Cardiac muscle cell (in vitro differentiated cells and primary cell): ENCODE measurements around the gene UNC5B. TPM values are rescaled to one million over a fixed set of nuclear protein-coding genes. Genes with fewer than 3 reads are reported as not detected.

Experiments used
- DNase-seq, 2 donors: peaks; one replicate each; pipeline versions ENCODE4 v3.0.0 to v3.0.0-alpha.2; 2010 to 2017; ENCODE audit warnings: low read depth in 1 of 2, low spot score in 1 of 2
- H3K27ac ChIP-seq: fragments of 200-600 bp; sonication (generic); 2 replicates; pipeline ENCODE4 v1.5.1; 2016
- H3K27me3 ChIP-seq: fragments of 200-600 bp; sonication (generic); 2 replicates; pipeline ENCODE4 v1.6.0; 2016; ENCODE audit warnings: control low read depth
- H3K36me3 ChIP-seq: fragments of 200-600 bp; sonication (generic); 2 replicates; pipeline ENCODE4 v1.5.1; 2016; ENCODE audit warnings: control low read depth
- H3K4me1 ChIP-seq: fragments of 200-600 bp; sonication (generic); 2 replicates; pipeline ENCODE4 v1.8.1; 2017; ENCODE audit warnings: low read depth, mild to moderate bottlenecking, mixed run types
- H3K4me3 ChIP-seq: fragments of 200-600 bp; sonication (generic); 2 replicates; pipeline ENCODE4 v1.5.1; 2016; ENCODE audit warnings: mild to moderate bottlenecking
- H3K9me3 ChIP-seq: fragments of 200-600 bp; sonication (generic); 2 replicates; pipeline ENCODE4 v1.5.1; 2017; ENCODE audit warnings: low read depth, mild to moderate bottlenecking, control low read depth
- polyA plus RNA-seq: library from polyadenylated mRNA; unstranded; fragments of >200 nt; fragmentation: Nextera tagmentation; extraction: Ambion mirVana; gene quantifications from 2 replicates; pipeline ENCODE4 v1.2.1, GENCODE V29; 2016
- total RNA-seq: library from RNA; depleted of rRNA; stranded (reverse); fragments of >200 nt; gene quantifications from 2 replicates; pipeline ENCODE4 v1.2.3, GENCODE V29; 2016
- TF ChIP-seq, protein P1 (sequence below): IDR thresholded peaks from 2 replicates; pipeline ENCODE4 v1.5.1; 2012; ENCODE audit warnings: low read depth, mild to moderate bottlenecking, low read length

Gene UNC5B
- total and polyA plus RNA-seq, 2 experiments from 2014 or later = 73.3 to 172 TPM

DNA sequence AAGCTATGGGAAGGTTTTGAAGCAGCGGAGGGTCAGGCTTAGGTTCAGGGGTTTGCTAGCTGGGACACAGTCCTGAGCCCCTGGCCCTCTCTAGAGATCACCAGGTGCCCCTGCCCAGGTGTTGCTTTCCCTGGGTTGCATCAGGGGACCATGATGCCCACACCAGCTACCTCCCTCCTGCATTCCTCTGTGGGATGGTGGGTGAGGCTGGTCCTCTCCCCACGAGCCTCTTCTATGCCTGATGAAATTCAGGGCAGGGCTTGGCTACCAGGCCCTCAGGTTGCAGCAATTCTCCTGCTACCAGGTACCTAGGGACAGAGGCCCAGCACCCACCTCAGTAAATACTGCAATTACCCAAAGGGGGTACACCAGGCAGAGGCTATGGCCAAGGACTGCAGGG is 95.9 kb downstream of the UNC5B start:
- H3K4me1 ChIP-seq = peaks cover 13% of the 10 kb centered on the region
- H3K9me3 ChIP-seq = no peaks in the 10 kb centered on the region
- no peaks in the 10 kb centered on the region for H3K27me3 ChIP-seq
- peak overlapping the region; percentile 82 for H3K27ac ChIP-seq
- H3K36me3 ChIP-seq = no peaks in the 10 kb centered on the region
- DNase-seq = no peak
- TF ChIP-seq, protein P1, sequence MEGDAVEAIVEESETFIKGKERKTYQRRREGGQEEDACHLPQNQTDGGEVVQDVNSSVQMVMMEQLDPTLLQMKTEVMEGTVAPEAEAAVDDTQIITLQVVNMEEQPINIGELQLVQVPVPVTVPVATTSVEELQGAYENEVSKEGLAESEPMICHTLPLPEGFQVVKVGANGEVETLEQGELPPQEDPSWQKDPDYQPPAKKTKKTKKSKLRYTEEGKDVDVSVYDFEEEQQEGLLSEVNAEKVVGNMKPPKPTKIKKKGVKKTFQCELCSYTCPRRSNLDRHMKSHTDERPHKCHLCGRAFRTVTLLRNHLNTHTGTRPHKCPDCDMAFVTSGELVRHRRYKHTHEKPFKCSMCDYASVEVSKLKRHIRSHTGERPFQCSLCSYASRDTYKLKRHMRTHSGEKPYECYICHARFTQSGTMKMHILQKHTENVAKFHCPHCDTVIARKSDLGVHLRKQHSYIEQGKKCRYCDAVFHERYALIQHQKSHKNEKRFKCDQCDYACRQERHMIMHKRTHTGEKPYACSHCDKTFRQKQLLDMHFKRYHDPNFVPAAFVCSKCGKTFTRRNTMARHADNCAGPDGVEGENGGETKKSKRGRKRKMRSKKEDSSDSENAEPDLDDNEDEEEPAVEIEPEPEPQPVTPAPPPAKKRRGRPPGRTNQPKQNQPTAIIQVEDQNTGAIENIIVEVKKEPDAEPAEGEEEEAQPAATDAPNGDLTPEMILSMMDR = no peak
- no peak overlapping the region for H3K4me3 ChIP-seq

- TF ChIP-seq, protein P1 = no peak
- peaks cover 13% of the 10 kb centered on the region for H3K4me1 ChIP-seq
- no peak overlapping the region for H3K4me3 ChIP-seq
- no peaks in the 10 kb centered on the region for H3K9me3 ChIP-seq
- no peaks in the 10 kb centered on the region for H3K27me3 ChIP-seq
- no peak overlapping the region for H3K27ac ChIP-seq
- no peak for DNase-seq
- no peaks in the 10 kb centered on the region for H3K36me3 ChIP-seq
Measured at GRCh38 chr10:71308985-71309384, 96.6 kb downstream of the UNC5B start.

- H3K36me3 ChIP-seq = no peaks in the 10 kb centered on the region
- no peaks in the 10 kb centered on the region for H3K9me3 ChIP-seq
- TF ChIP-seq, protein P1 = no peak
- H3K27me3 ChIP-seq = no peaks in the 10 kb centered on the region
- no peak overlapping the region for H3K27ac ChIP-seq
- peaks cover 13% of the 10 kb centered on the region for H3K4me1 ChIP-seq
- no peak for DNase-seq
- no peak overlapping the region for H3K4me3 ChIP-seq
Measured at GRCh38 chr10:71309919-71310318, 97.5 kb downstream of the UNC5B start.

- H3K27me3 ChIP-seq = no peaks in the 10 kb centered on the region
- H3K36me3 ChIP-seq = no peaks in the 10 kb centered on the region
- TF ChIP-seq, protein P1 = no peak
- H3K4me1 ChIP-seq = peaks cover 3% of the 10 kb centered on the region
- no peaks in the 10 kb centered on the region for H3K9me3 ChIP-seq
- H3K27ac ChIP-seq = no peak overlapping the region
- no peak overlapping the region for H3K4me3 ChIP-seq
- DNase-seq = no peak
Measured at GRCh38 chr10:71312220-71312619, 99.8 kb downstream of the UNC5B start.

DNA sequence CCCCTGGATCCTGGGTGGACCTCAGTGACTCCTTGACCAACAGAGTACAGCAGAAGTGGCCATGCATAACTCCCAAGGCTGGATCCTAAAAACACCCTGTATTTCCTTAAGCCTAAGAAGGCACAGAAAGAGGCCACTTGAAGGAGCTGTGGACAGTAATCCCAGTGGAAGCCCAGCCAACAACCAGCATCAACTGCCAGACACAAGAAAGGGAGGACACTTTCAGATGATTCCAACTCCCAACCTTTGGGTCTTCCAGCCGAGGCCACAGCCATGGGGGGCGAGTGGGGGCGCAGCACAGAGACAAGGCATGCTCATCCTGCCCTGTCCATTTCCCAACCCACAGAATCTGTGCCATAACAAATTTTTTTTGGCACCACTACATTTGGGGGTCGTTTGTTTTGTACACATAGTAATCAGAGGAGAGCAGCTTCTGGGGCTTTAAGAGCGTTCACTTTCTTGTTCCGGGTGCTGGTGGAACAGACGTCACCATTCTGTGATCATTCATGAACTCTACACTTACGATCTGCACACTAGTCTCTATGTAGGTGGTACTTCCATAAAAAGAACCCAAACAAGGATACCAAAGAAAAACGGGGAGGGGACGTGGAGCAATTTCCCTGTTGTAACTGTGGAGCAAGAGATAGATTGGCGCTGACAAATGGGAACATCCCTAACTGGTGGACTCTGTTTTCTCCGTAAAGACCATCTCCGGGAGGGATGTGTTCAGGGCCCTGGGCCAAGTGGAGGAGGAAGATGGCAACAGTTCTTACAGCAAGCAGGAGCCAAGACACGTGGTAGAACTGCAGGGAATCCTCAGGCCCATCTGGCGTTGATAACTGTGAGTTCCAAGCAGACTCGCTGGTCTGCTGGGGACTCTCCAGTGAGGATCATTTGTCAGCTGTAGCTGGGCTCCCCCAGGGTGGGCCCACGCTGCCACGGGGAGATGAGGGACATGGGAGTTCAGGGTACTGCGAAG is 100.7 kb downstream of the UNC5B start:
- Histone ChIP-seq H3K27me3 (no peaks in the 10 kb centered on the region), H3K9me3 (no peaks in the 10 kb centered on the region), H3K27ac (no peak overlapping the region), H3K4me1 (no peaks in the 10 kb centered on the region), H3K36me3 (no peaks in the 10 kb centered on the region), H3K4me3 (no peak overlapping the region)
- TF ChIP-seq, protein P1 = no peak
- peak; percentile 30 to 93 for DNase-seq
